SU-DHL-6 (cell line): ENCODE results near the gene F8.
"Not testable (repeated sequence)": the region's sequence is repeated elsewhere in the genome, so short reads cannot be mapped to it uniquely, and the experiment has no call there.

ENCODE experiments used
- H2AFZ ChIP-seq: fragments of 200-600 bp; sonication (generic); 2 replicates; pipeline ENCODE4 v1.6.1; 2014; ENCODE audit warnings: low read depth, mild to moderate bottlenecking, moderate library complexity, mixed read lengths, antibody characterized with exemption, low read length; ENCODE audit not compliant: severe bottlenecking
- H3F3A ChIP-seq: fragments of 200-600 bp; shearing (Covaris generic); 2 replicates; pipeline ENCODE4 v1.6.0; 2016; ENCODE audit warnings: antibody characterized with exemption, mild to moderate bottlenecking; ENCODE audit not compliant: insufficient read depth
- H3K27ac ChIP-seq: fragments of 200-600 bp; sonication (generic); 2 replicates; pipeline ENCODE4 v1.5.1; 2016; ENCODE audit warnings: low read depth, mild to moderate bottlenecking, low read length, moderate library complexity, mixed read lengths
- H3K27me3 ChIP-seq: fragments of 200-600 bp; sonication (generic), shearing (Covaris generic); 2 replicates; pipeline ENCODE4 v1.6.0; 2014; ENCODE audit warnings: mild to moderate bottlenecking, low read length
- H3K36me3 ChIP-seq: fragments of 200-600 bp; sonication (generic); 2 replicates; pipeline ENCODE4 v1.6.1; 2014; ENCODE audit warnings: mild to moderate bottlenecking, low read length, mixed read lengths
- H3K4me2 ChIP-seq: fragments of 300-600, 200-600 bp; shearing (Covaris generic), sonication (generic); 2 replicates; pipeline ENCODE4 v1.6.0; 2014; ENCODE audit warnings: low read length, low read depth, mild to moderate bottlenecking; ENCODE audit not compliant: poor library complexity, severe bottlenecking
- H3K4me3 ChIP-seq: fragments of 200-600 bp; sonication (generic); 2 replicates; pipeline ENCODE4 v1.5.1; 2014; ENCODE audit warnings: antibody characterized with exemption, low read length, mild to moderate bottlenecking, mixed read lengths; ENCODE audit not compliant: insufficient read depth, poor library complexity, severe bottlenecking
- H3K79me2 ChIP-seq: fragments of 200-600 bp; sonication (generic); 2 replicates; pipeline ENCODE4 v1.6.1; 2014; ENCODE audit warnings: mild to moderate bottlenecking, low read length, moderate library complexity; ENCODE audit not compliant: insufficient read depth
- H3K9ac ChIP-seq: fragments of 200-600 bp; sonication (generic); 2 replicates; pipeline ENCODE4 v1.7.0; 2014; ENCODE audit warnings: mild to moderate bottlenecking, low read length
- H3K9me2 ChIP-seq: fragments of 200-600 bp; sonication (generic); replicated peaks from 2 replicates; pipeline ENCODE4 v1.6.1; 2014; ENCODE audit warnings: low read length; ENCODE audit not compliant: insufficient read depth
- H3K9me3 ChIP-seq: fragments of 200-600 bp; sonication (generic); 2 replicates; pipeline ENCODE4 v1.6.1; 2014; ENCODE audit warnings: low read length, mixed read lengths; ENCODE audit not compliant: insufficient read depth
- H4K20me1 ChIP-seq: fragments of 200-600 bp; sonication (generic); 2 replicates; pipeline ENCODE4 v1.6.1; 2014; ENCODE audit warnings: low read depth, mild to moderate bottlenecking, antibody characterized with exemption, low read length, moderate library complexity, mixed read lengths
- EZH2phosphoT487 ChIP-seq: fragments of 200-600 bp; sonication (generic), shearing (Covaris generic); conservative IDR thresholded peaks from 2 replicates; pipeline ENCODE4 v1.6.1; 2018; ENCODE audit warnings: mild to moderate bottlenecking, antibody characterized with exemption, low read length, moderate library complexity, mixed read lengths
- TF ChIP-seq, protein P1 (sequence below): fragments of 200-600 bp; sonication (generic); IDR thresholded peaks from one replicate; pipeline ENCODE4 v1.5.1; 2017; ENCODE audit warnings: antibody characterized with exemption, mild to moderate bottlenecking, low read length, moderate library complexity; ENCODE audit not compliant: insufficient read depth, poor library complexity, severe bottlenecking

F8 gene

DNA sequence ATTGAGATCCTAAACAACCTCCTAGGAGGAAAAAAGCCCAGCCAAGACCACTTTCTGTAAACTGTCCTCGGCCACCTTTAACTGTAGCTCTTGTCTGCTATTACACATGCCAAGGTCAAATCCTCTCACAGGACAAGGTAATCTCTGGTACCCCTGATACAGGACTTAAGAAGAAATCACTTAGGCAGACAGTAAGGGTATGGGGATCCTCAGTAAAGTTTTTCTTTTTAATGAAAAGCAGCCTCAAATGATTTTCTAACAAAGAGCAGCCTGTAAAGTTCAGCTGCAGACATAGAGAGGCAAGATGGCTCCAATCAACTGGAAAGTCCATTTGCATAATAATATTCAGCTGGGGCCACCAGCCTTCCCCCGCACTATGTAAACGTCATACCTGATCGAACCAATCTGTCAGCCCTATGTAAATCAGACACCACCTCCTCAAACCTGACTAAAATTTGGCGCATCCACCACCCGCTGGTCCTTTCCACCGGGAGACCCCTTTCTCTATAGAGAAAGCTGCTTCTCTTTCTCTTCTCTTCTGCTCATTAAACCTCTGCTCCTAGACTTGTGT lies 202.7 kb downstream of the F8 start:
- H2AFZ ChIP-seq = peak overlapping the region; percentile 56
- H3K27ac ChIP-seq = no peak overlapping the region
- H3K4me2 ChIP-seq = peak overlapping the region; percentile 33
- no peaks in the 10 kb centered on the region for H3K36me3 ChIP-seq
- no peak for TF ChIP-seq EZH2phosphoT487
- TF ChIP-seq, protein P1, sequence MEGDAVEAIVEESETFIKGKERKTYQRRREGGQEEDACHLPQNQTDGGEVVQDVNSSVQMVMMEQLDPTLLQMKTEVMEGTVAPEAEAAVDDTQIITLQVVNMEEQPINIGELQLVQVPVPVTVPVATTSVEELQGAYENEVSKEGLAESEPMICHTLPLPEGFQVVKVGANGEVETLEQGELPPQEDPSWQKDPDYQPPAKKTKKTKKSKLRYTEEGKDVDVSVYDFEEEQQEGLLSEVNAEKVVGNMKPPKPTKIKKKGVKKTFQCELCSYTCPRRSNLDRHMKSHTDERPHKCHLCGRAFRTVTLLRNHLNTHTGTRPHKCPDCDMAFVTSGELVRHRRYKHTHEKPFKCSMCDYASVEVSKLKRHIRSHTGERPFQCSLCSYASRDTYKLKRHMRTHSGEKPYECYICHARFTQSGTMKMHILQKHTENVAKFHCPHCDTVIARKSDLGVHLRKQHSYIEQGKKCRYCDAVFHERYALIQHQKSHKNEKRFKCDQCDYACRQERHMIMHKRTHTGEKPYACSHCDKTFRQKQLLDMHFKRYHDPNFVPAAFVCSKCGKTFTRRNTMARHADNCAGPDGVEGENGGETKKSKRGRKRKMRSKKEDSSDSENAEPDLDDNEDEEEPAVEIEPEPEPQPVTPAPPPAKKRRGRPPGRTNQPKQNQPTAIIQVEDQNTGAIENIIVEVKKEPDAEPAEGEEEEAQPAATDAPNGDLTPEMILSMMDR = no peak
- H3K79me2 ChIP-seq = no peaks in the 10 kb centered on the region
- no peaks in the 10 kb centered on the region for H3K27me3 ChIP-seq
- H3K9me3 ChIP-seq = no peaks in the 10 kb centered on the region
- H3K4me3 ChIP-seq = no peak overlapping the region
- no peak overlapping the region; the same call in 1 of the 2 replicates for H3K9ac ChIP-seq
- no peaks in the 10 kb centered on the region for H3F3A ChIP-seq
- no peaks in the 10 kb centered on the region for H3K9me2 ChIP-seq
- H4K20me1 ChIP-seq = no peaks in the 10 kb centered on the region

DNA sequence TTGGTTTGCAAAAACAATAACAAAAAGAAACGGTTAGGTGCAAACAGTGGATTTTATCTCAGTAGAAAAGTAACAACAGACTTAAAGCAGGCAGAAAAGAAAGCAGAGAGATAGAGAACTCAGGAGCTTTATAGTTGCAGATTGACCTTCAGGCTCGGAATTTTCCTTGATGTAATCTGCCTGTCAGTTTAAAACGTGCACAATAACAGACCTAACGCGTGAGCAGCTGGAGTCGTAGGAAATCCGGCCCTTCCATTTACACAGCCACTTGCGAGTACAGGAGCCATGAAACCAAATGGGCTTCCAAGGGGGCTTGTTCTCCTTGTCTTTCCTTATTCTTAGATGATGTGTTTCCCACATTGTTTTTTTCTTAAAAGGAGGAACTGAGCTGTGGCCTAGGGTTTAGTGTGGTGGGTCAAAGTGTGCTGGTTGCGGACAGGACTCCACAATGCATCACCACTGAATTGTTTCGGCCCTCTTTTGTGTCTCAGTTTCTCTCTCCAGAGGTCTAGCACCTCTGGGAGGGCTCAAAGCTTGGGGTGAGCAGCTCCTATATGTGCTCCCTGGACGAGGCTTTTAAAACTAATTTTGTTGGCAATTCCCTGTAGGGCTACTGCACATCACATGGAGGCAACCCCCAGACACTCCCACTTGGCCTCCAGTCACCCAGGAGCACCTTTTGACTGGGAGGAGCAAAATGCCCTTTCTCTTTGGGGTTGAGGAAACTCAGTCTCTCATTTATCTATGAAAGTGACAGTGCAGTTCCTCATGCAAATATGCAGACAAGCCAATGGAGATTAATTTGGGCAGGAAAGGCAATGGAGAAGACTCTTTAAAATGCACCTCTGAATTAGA lies 203.4 kb downstream of the F8 start:
- Histone ChIP-seq H3K9me3 (no peaks in the 10 kb centered on the region), H3K79me2 (no peaks in the 10 kb centered on the region), H3K36me3 (no peaks in the 10 kb centered on the region), H3K27me3 (no peaks in the 10 kb centered on the region), H3K4me2 (peak overlapping the region; percentile 33), H3K27ac (no peak overlapping the region), H3F3A (no peaks in the 10 kb centered on the region), H2AFZ (peak overlapping the region; percentile 56), H3K9me2 (no peaks in the 10 kb centered on the region), H4K20me1 (no peaks in the 10 kb centered on the region), H3K9ac (no peak overlapping the region; the same call in 1 of the 2 replicates), H3K4me3 (no peak overlapping the region)
- no peak for TF ChIP-seq EZH2phosphoT487
- TF ChIP-seq, protein P1 = no peak

DNA sequence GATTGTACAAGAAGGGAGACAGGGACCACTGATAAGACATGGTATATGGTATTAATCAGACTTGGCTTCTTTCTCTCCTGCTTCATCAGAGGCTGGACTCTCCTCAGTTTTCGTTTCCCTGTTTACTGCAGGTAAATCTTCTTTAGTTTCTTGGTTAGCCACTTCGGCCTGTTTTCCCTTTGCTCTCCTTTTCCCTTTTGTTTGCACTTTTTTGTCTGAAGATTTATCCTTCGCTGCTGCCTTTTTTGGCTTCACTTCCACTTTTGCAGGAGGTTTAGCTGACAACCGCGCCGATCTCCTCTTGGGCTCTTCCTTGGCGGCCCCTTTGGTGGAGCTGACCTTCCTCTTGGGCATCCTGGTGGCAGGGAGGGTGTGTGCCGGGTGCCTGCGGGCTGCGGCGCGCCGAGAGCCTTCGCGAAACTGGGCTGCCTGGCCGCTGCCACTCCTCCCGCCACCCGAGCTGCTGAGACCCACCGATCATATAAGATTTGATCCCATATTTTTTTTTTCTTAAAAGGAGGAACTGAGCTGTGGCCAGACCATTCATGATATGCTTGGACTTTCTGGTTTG lies 205.4 kb downstream of the F8 start:
- not testable (repeated sequence) for H3K27me3 ChIP-seq, H3K36me3 ChIP-seq, H3K9ac ChIP-seq, H2AFZ ChIP-seq, H3K9me2 ChIP-seq, H3K79me2 ChIP-seq, H3K27ac ChIP-seq, H3K4me2 ChIP-seq, H3K9me3 ChIP-seq, H4K20me1 ChIP-seq, H3K4me3 ChIP-seq, H3F3A ChIP-seq

DNA sequence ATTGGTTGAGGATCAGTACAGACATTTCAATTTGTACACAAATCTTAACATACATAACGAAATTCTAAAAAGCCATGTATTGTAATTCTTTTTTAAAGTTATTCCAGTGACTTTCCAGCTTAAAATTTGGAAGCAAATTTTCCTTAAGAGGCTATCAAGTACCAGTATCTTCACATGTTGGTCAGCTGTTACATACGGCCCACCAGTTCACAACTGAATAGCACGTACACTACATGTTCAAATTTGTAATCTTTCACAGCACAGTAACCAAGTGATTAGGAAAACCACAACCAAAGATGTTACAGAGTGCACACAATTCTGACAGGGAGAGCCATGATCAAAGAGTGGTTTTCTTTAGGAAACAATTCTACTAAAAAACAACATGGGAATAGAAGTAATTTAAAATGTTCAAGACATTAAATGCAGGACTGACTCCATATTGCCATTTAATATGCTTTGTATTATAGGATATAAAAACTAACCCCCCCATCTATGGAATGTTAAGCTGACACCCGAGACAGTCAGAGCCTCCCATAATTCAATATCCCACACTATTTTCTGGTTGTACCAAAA lies 206.1 kb downstream of the F8 start:
- H3K9ac ChIP-seq, H3K36me3 ChIP-seq: not testable (repeated sequence)

More for the DNA sequence above, 206.1 kb downstream of the F8 start:
- H3K27ac ChIP-seq, H3K4me2 ChIP-seq, H3K79me2 ChIP-seq, H3F3A ChIP-seq, H4K20me1 ChIP-seq, H2AFZ ChIP-seq, H3K27me3 ChIP-seq, H3K4me3 ChIP-seq, H3K9me2 ChIP-seq, H3K9me3 ChIP-seq: not testable (repeated sequence)
